Common myeloid progenitor, CD34-positive (primary cell): ENCODE data around the gene ST3GAL2.

ENCODE experiments used
- CTCF ChIA-PET: fragments of 350-600 bp; sonication (Branson Sonifier 250); formaldehyde crosslinking; loops from one replicate; lab custom pipeline; 2021; ENCODE audit warnings: antibody characterized with exemption; lab: Charles Lee
- POLR2A ChIA-PET: fragments of 350-600 bp; sonication (Branson Sonifier 250); formaldehyde crosslinking; loops from one replicate; lab custom pipeline; 2021; ENCODE audit warnings: antibody characterized with exemption; lab: Charles Lee
- DNase-seq, 3 donors: peaks; one replicate each; pipeline versions ENCODE4 v3.0.0 to v3.0.0-alpha.2; 2013
- H3K27ac ChIP-seq, 2 experiments: 1 replicate in 1 of 2; 2 replicates in 1 of 2; pipeline ENCODE4 v1.7.0; 2013; ENCODE audit warnings: inconsistent platforms in 2 of 2, low read length in 2 of 2, mild to moderate bottlenecking in 2 of 2, low read depth in 1 of 2, moderate library complexity in 1 of 2; ENCODE audit not compliant: severe bottlenecking in 2 of 2, insufficient read depth in 1 of 2, poor library complexity in 1 of 2
- H3K27me3 ChIP-seq, 5 experiments: replicated peaks in 2 of 5; 1 replicate in 3 of 5; 2 replicates in 2 of 5; pipeline versions ENCODE4 v1.6.1 to v1.7.0; 2013; ENCODE audit warnings: low read length in 4 of 5, mild to moderate bottlenecking in 2 of 5, moderate library complexity in 2 of 5, inconsistent platforms in 1 of 5; ENCODE audit not compliant: insufficient read depth in 5 of 5, control insufficient read depth in 4 of 5
- H3K36me3 ChIP-seq, 4 experiments: 1 replicate in 2 of 4; 2 replicates in 2 of 4; pipeline versions ENCODE4 v1.6.1 to v1.7.0; 2013; ENCODE audit warnings: low read length in 3 of 4, control low read depth in 1 of 4, mild to moderate bottlenecking in 1 of 4; ENCODE audit not compliant: control insufficient read depth in 4 of 4, insufficient read depth in 4 of 4
- H3K4me1 ChIP-seq, 4 experiments: 1 replicate in 3 of 4; 2 replicates in 1 of 4; pipeline versions ENCODE4 v1.6.1 to v1.7.1; 2013; ENCODE audit warnings: low read length in 3 of 4, mild to moderate bottlenecking in 3 of 4, control low read depth in 1 of 4, inconsistent platforms in 1 of 4, moderate library complexity in 1 of 4; ENCODE audit not compliant: control insufficient read depth in 4 of 4, insufficient read depth in 4 of 4; ENCODE audit errors: control extremely low read depth in 1 of 4
- H3K4me3 ChIP-seq, 7 experiments: 1 replicate in 4 of 7; 2 replicates in 3 of 7; pipeline versions ENCODE4 v1.5.1 to v1.7.0; 2013; ENCODE audit warnings: mild to moderate bottlenecking in 7 of 7, low read length in 6 of 7, moderate library complexity in 6 of 7, inconsistent platforms in 2 of 7, low read depth in 2 of 7, control low read depth in 1 of 7; ENCODE audit not compliant: insufficient read depth in 4 of 7, control insufficient read depth in 1 of 7; ENCODE audit errors: extremely low read depth in 1 of 7
- H3K9me3 ChIP-seq, 5 experiments: 1 replicate in 4 of 5; 2 replicates in 1 of 5; pipeline versions ENCODE4 v1.6.1 to v1.7.1; 2013; ENCODE audit warnings: low read length in 4 of 5, mild to moderate bottlenecking in 2 of 5, inconsistent platforms in 1 of 5, low read depth in 1 of 5, moderate library complexity in 1 of 5; ENCODE audit not compliant: control insufficient read depth in 4 of 5, insufficient read depth in 2 of 5; ENCODE audit errors: control extremely low read depth in 1 of 5
- WGBS: methylation state at CpG from one replicate; pipeline ENCODE4 v1.1.5; 2013; ENCODE audit not compliant: insufficient coverage; 5-methylcytosine and 5-hydroxymethylcytosine counted together

Gene ST3GAL2

GRCh38 chr16:70428178-70428998, 10.5 kb downstream of the ST3GAL2 start:
- Histone ChIP-seq H3K27ac (peak overlapping the region; percentile 75 to 88), H3K4me1 (peaks cover 18 to 79% (median 65%) of the 10 kb centered on the region in 4 experiments), H3K27me3 (no peaks in the 10 kb centered on the region), H3K36me3 (peaks cover 0 to 9% (median 4%) of the 10 kb centered on the region in 4 experiments), H3K4me3 (peak overlapping the region in 5 of 7 experiments; percentile 26 to 60 (median 49)), H3K9me3 (no peaks in the 10 kb centered on the region)
- CTCF ChIA-PET, result interaction anchor here (0.8 to 1.0 kb wide), 5 partner anchors 22 to 30 kb away, joined by 3 to 4 read pairs (median 3); no protein-coding TSS in a partner anchor
- POLR2A ChIA-PET, result interaction anchor here (0.8 to 1.0 kb wide), 3 partner anchors 9 to 20 kb away, joined by 3 to 5 read pairs (median 4); partner anchors contain the start of gene ST3GAL2
- peak; percentile 81 to 95 (median 95) for DNase-seq
- WGBS, result 5% methylated on average over 8 of the region's 9 CpGs

GRCh38 chr16:70427786-70428177, 11.1 kb downstream of the ST3GAL2 start:
- Histone ChIP-seq H3K27ac (peak overlapping the region; percentile 75 to 88), H3K4me3 (peak overlapping the region in 4 of 7 experiments; percentile 26 to 60 (median 50)), H3K9me3 (no peaks in the 10 kb centered on the region), H3K27me3 (no peaks in the 10 kb centered on the region), H3K4me1 (peaks cover 17 to 79% (median 61%) of the 10 kb centered on the region in 4 experiments), H3K36me3 (peaks cover 0 to 9% (median 4%) of the 10 kb centered on the region in 4 experiments)
- WGBS, result 24% methylated on average over 4 of the region's 4 CpGs
- CTCF ChIA-PET, result interaction anchor here (0.8 to 1.0 kb wide), 5 partner anchors 21 to 29 kb away, joined by 3 to 4 read pairs (median 3); no protein-coding TSS in a partner anchor
- POLR2A ChIA-PET, result interaction anchor here (0.8 to 1.0 kb wide), 3 partner anchors 9 to 19 kb away, joined by 3 to 5 read pairs (median 4); partner anchors contain the start of gene ST3GAL2
- DNase-seq, result no peak

GRCh38 chr16:70422543-70422942, 16.4 kb downstream of the ST3GAL2 start:
- Histone ChIP-seq H3K9me3 (no peaks in the 10 kb centered on the region), H3K4me1 (peaks cover 3 to 78% (median 40%) of the 10 kb centered on the region in 4 experiments), H3K36me3 (peaks cover 0 to 16% (median 4%) of the 10 kb centered on the region in 4 experiments), H3K4me3 (no peak overlapping the region), H3K27ac (no peak overlapping the region), H3K27me3 (no peaks in the 10 kb centered on the region)
- ChIA-PET POLR2A (interaction anchor here (0.6 kb wide), 1 partner anchor 44 kb away, joined by 4 read pairs; no protein-coding TSS in a partner anchor), CTCF (interaction anchor here (1.4 to 1.6 kb wide), 3 partner anchors 10 to 18 kb away, joined by 4 to 10 read pairs (median 4); no protein-coding TSS in a partner anchor)
- 91% methylated on average over 3 of the region's 4 CpGs for WGBS
- no peak for DNase-seq

GRCh38 chr16:70421473-70422311, 17.2 kb downstream of the ST3GAL2 start:
- H3K27ac ChIP-seq, result no peak overlapping the region
- H3K9me3 ChIP-seq, result no peaks in the 10 kb centered on the region
- peaks cover 0 to 19% (median 4%) of the 10 kb centered on the region in 4 experiments for H3K36me3 ChIP-seq
- ChIA-PET POLR2A (interaction anchor here (0.9 kb wide), 1 partner anchor 11 kb away, joined by 3 read pairs; no protein-coding TSS in a partner anchor), CTCF (interaction anchor here (0.5 to 1.6 kb wide), 6 partner anchors 11 to 159 kb away, joined by 3 to 10 read pairs (median 4); no protein-coding TSS in a partner anchor)
- 100% methylated on average over 6 of the region's 11 CpGs for WGBS
- peaks cover 1 to 79% (median 39%) of the 10 kb centered on the region in 4 experiments for H3K4me1 ChIP-seq
- no peaks in the 10 kb centered on the region for H3K27me3 ChIP-seq
- no peak overlapping the region for H3K4me3 ChIP-seq
- no peak for DNase-seq

- CTCF ChIA-PET, result interaction anchor here (0.5 to 1.5 kb wide), 5 partner anchors 11 to 159 kb away, joined by 3 to 10 read pairs (median 3); no protein-coding TSS in a partner anchor
Observed at GRCh38 chr16:70421014-70421413, 17.9 kb downstream of the ST3GAL2 start.

More at GRCh38 chr16:70421014-70421413, 17.9 kb downstream of the ST3GAL2 start:
- POLR2A ChIA-PET, result no interaction called here
- no peak overlapping the region for H3K27ac ChIP-seq
- no peak for DNase-seq
- 99% methylated on average over 5 of the region's 9 CpGs for WGBS
- no peak overlapping the region for H3K4me3 ChIP-seq
- no peaks in the 10 kb centered on the region for H3K9me3 ChIP-seq
- H3K27me3 ChIP-seq, result no peaks in the 10 kb centered on the region
- H3K36me3 ChIP-seq, result peaks cover 0 to 21% (median 4%) of the 10 kb centered on the region in 4 experiments
- H3K4me1 ChIP-seq, result peaks cover 1 to 80% (median 39%) of the 10 kb centered on the region in 4 experiments
